AG04449 (cell line): ENCODE results near the gene RBPJ.
A peak's percentile ranks its signal among the peaks of the same experiment; 100 is the strongest.

Source experiments
- CTCF ChIA-PET: fragments of 350-600 bp; formaldehyde crosslinking; extraction: SDS; loops from one replicate; lab custom pipeline; 2021; ENCODE audit warnings: antibody characterized with exemption; lab: Yijun Ruan, JAX
- POLR2A ChIA-PET: fragments of 400-600, 350-600 bp; formaldehyde crosslinking; extraction: SDS; loops from one replicate; lab custom pipeline; 2020; ENCODE audit warnings: antibody characterized with exemption, inconsistent platforms; lab: Yijun Ruan, JAX
- DNase-seq: peaks from one replicate; pipeline ENCODE4 v3.0.0-alpha.2; 2010; ENCODE audit warnings: low read depth, low spot score
- H3K4me3 ChIP-seq: 2 replicates; pipeline ENCODE4 v1.5.1; 2011; ENCODE audit warnings: low read depth, mild to moderate bottlenecking, control low read depth, low read length
- CTCF ChIP-seq: IDR thresholded peaks from one replicate; pipeline ENCODE4 v1.5.1; 2011; ENCODE audit warnings: mild to moderate bottlenecking, moderate library complexity, low read length, control low read depth, inconsistent platforms; ENCODE audit not compliant: insufficient read depth; ENCODE audit errors: missing control alignments

RBPJ gene

DNA sequence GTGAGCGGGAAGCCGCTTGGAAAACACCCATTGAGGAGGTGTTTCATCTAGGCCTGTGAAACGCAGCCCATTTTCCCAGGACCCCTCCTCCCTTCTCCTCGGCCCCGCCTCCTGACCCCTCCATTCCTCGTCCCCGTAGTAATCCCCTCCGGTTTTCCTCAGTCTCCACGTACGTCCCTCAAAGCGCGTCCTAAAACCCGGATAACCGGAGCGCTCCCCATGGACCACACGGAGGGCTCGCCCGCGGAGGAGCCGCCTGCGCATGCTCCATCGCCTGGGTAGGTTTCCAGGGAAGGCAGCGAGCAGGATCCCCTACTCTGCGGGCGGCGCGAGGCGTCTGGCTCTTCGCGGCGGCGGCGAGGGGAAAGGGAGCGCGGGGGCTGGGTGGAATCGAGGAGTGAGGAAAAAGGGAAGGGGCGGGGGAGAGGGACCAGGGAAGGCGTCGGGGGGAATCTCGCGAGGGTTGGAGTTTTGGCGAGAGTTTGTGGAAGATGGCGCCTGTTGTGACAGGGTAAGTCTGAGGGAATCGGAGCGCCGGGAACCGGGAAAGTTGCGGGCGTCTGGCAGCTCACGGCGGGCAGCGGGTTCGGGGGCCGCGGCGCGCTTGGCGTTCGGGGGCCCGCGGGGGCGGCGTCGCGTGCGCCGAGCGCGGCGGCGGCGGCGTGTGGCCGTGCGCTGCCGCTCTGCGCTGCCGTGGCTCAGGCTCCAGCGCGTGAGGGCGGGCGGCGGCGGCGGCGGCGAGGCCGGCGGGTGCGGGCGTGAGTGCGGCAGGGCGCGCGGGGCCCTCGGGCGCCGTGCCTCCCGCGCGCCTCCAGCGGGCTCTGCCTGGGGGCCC is at the start of gene RBPJ:
Gene RBPJ (plus strand): TSS at position 477 of the 835 bp plus-strand sequence. CDS start 15 bp downstream, at position 492.
- POLR2A ChIA-PET: no interaction called here
- CTCF ChIA-PET: interaction anchor here (1.0 to 3.9 kb wide), 4 partner anchors 9 to 333 kb away, joined by 3 to 25 read pairs (median 10); no protein-coding TSS in a partner anchor
- TF ChIP-seq CTCF: no peak
- H3K4me3 ChIP-seq: peak within 1 kb of the TSS; percentile 90
- peak; percentile 94 for DNase-seq

- no peak for DNase-seq
- CTCF ChIA-PET: no interaction called here
- POLR2A ChIA-PET: no interaction called here
- no peak overlapping the region for H3K4me3 ChIP-seq
- no peak for TF ChIP-seq CTCF
Observed at GRCh38 chr4:26271703-26272102, 49.1 kb upstream of the RBPJ start.

- ChIA-PET CTCF (no interaction called here), POLR2A (no interaction called here)
- DNase-seq: no peak
- TF ChIP-seq CTCF: no peak
- H3K4me3 ChIP-seq: no peak overlapping the region
Observed at GRCh38 chr4:26272654-26273615, 47.9 kb upstream of the RBPJ start.

GRCh38 chr4:26273616-26273980 is 47.2 kb upstream of the RBPJ start:
- no peak for TF ChIP-seq CTCF
- ChIA-PET POLR2A (no interaction called here), CTCF (no interaction called here)
- no peak overlapping the region for H3K4me3 ChIP-seq
- no peak for DNase-seq

- DNase-seq: no peak
- TF ChIP-seq CTCF: no peak
- CTCF ChIA-PET: no interaction called here
- no peak overlapping the region for H3K4me3 ChIP-seq
- POLR2A ChIA-PET: no interaction called here
Observed at GRCh38 chr4:26275281-26275680, 45.5 kb upstream of the RBPJ start.

- CTCF ChIA-PET: no interaction called here
Observed at GRCh38 chr4:26279446-26279845, 41.4 kb upstream of the RBPJ start.

More at GRCh38 chr4:26279446-26279845, 41.4 kb upstream of the RBPJ start:
- POLR2A ChIA-PET: no interaction called here
- TF ChIP-seq CTCF: no peak
- H3K4me3 ChIP-seq: no peak overlapping the region
- DNase-seq: no peak
